WTC11 (cell line): ENCODE results near the gene DNAJC8. TPM values are rescaled to one million over a fixed set of nuclear protein-coding genes. Genes with fewer than 3 reads are reported as not detected.
A peak's percentile ranks its signal among the peaks of the same experiment; 100 is the strongest.

Experiments used
- ATAC-seq: fragments of 200-7000 bp; cut with Tn5 transposase; 2 replicates; pipeline ENCODE4 v1.10.0; 2021; ENCODE audit warnings: mild to moderate bottlenecking, moderate library complexity
- CTCF ChIA-PET: fragments of 300-600 bp; sonication (Branson Sonifier 250); formaldehyde crosslinking; loops from one replicate; lab custom pipeline; 2021; ENCODE audit warnings: antibody characterized with exemption; lab: Charles Lee
- POLR2A ChIA-PET: fragments of 350-600 bp; sonication (Branson Sonifier 250); formaldehyde crosslinking; loops from one replicate; lab custom pipeline; 2021; ENCODE audit warnings: antibody characterized with exemption; lab: Charles Lee
- DNase-seq: peaks from one replicate; pipeline ENCODE4 v3.0.0; 2021; ENCODE audit warnings: low spot score
- H3K27ac Mint-ChIP-seq: 2 replicates; pipeline ENCODE4 v1.8.0; 2021; ENCODE audit warnings: mixed read lengths
- H3K27me3 Mint-ChIP-seq: 2 replicates; pipeline ENCODE4 v1.8.0; 2021; ENCODE audit warnings: low read depth, mild to moderate bottlenecking, moderate library complexity, mixed read lengths
- H3K36me3 Mint-ChIP-seq: 2 replicates; pipeline ENCODE4 v1.8.0; 2021; ENCODE audit warnings: mixed read lengths
- H3K4me1 Mint-ChIP-seq: 2 replicates; pipeline ENCODE4 v1.8.0; 2022; ENCODE audit warnings: mixed read lengths
- H3K4me3 Mint-ChIP-seq: 2 replicates; pipeline ENCODE4 v1.8.0; 2021; ENCODE audit warnings: mild to moderate bottlenecking, moderate library complexity, mixed read lengths
- H3K9me3 Mint-ChIP-seq: 2 replicates; pipeline ENCODE4 v1.8.0; 2021; ENCODE audit warnings: mixed read lengths
- EMX1 ChIP-seq: fragments of 250-450 bp; sonication (Bioruptor Pico); IDR thresholded peaks from 2 replicates; pipeline ENCODE4 v1.8.0; 2021; ENCODE audit warnings: mild to moderate bottlenecking
- ESRRA ChIP-seq: sonication (generic); formaldehyde crosslinking; IDR thresholded peaks from 2 replicates; pipeline ENCODE4 v1.8.1; 2022; ENCODE audit warnings: mild to moderate bottlenecking, missing genetic modification reagents, borderline replicate concordance
- FOXK1 ChIP-seq: sonication (generic); formaldehyde crosslinking; IDR thresholded peaks from 2 replicates; pipeline ENCODE4 v1.8.0; 2022; ENCODE audit warnings: mild to moderate bottlenecking, moderate library complexity, missing genetic modification reagents
- GRHL2 ChIP-seq: fragments of 250-450 bp; sonication (Bioruptor Pico); IDR thresholded peaks from 2 replicates; pipeline ENCODE4 v1.8.0; 2022; ENCODE audit warnings: mild to moderate bottlenecking, moderate library complexity; ENCODE audit not compliant: insufficient replicate concordance, severe bottlenecking
- HMGA2 ChIP-seq: fragments of 250-450 bp; sonication (Bioruptor Pico); IDR thresholded peaks from 2 replicates; pipeline ENCODE4 v1.4.0; 2021; ENCODE audit warnings: mild to moderate bottlenecking, moderate library complexity
- IRF2 ChIP-seq: sonication (generic); formaldehyde crosslinking; IDR thresholded peaks from 2 replicates; pipeline ENCODE4 v1.8.0; 2022; ENCODE audit warnings: low read depth, missing genetic modification reagents, borderline replicate concordance
- JAZF1 ChIP-seq: fragments of 250-450 bp; sonication (Bioruptor Pico); IDR thresholded peaks from 2 replicates; pipeline ENCODE4 v1.9.0; 2021; ENCODE audit warnings: moderate library complexity, mild to moderate bottlenecking, inconsistent platforms
- NFYB ChIP-seq: sonication (generic); formaldehyde crosslinking; conservative IDR thresholded peaks from 2 replicates; pipeline ENCODE4 v1.8.0; 2022; ENCODE audit warnings: low read depth, missing genetic modification reagents
- TEAD1 ChIP-seq: sonication (generic); formaldehyde crosslinking; IDR thresholded peaks from 2 replicates; pipeline ENCODE4 v1.8.0; 2022; ENCODE audit warnings: mild to moderate bottlenecking, missing genetic modification reagents
- ZNF671 ChIP-seq: fragments of 250-450 bp; sonication (Bioruptor Pico); IDR thresholded peaks from 2 replicates; pipeline ENCODE4 v1.8.0; 2021; ENCODE audit warnings: mild to moderate bottlenecking
- total RNA-seq: library from RNA; stranded (reverse); gene quantifications from 3 replicates; pipeline ENCODE4 v1.2.3, GENCODE V29; 2021
- TF ChIP-seq, protein P1 (sequence below): sonication (generic); formaldehyde crosslinking; IDR thresholded peaks from 2 replicates; pipeline ENCODE4 v1.8.1; 2023; ENCODE audit warnings: mild to moderate bottlenecking, moderate library complexity, missing genetic modification reagents
- TF ChIP-seq, protein P2 (sequence below): sonication (generic); formaldehyde crosslinking; IDR thresholded peaks from 2 replicates; pipeline ENCODE4 v1.8.1; 2023; ENCODE audit warnings: mild to moderate bottlenecking, missing genetic modification reagents, moderate library complexity
- TF ChIP-seq, protein P3 (sequence below): fragments of 250-450 bp; sonication (Bioruptor Pico); IDR thresholded peaks from 2 replicates; pipeline ENCODE4 v1.8.0; 2021; ENCODE audit warnings: mild to moderate bottlenecking
- TF ChIP-seq, protein P4 (sequence below): sonication (generic); formaldehyde crosslinking; IDR thresholded peaks from 2 replicates; pipeline ENCODE4 v1.8.0; 2023; ENCODE audit warnings: mild to moderate bottlenecking, missing genetic modification reagents
- TF ChIP-seq, protein P5 (sequence below): sonication (generic); formaldehyde crosslinking; IDR thresholded peaks from 2 replicates; pipeline ENCODE4 v1.8.1; 2022; ENCODE audit warnings: low read depth, mild to moderate bottlenecking, moderate library complexity, missing genetic modification reagents, borderline replicate concordance
- TF ChIP-seq, protein P6 (sequence below): sonication (generic); formaldehyde crosslinking; IDR thresholded peaks from 2 replicates; pipeline ENCODE4 v1.8.0; 2022; ENCODE audit warnings: mild to moderate bottlenecking, missing genetic modification reagents
- TF ChIP-seq, protein P7 (sequence below): fragments of 250-450 bp; sonication (Bioruptor Pico); IDR thresholded peaks from 2 replicates; pipeline ENCODE4 v1.9.0; 2021; ENCODE audit warnings: mild to moderate bottlenecking, borderline replicate concordance

The DNAJC8 gene
- total RNA-seq, 1 experiment from 2014 or later = 112 TPM

DNA sequence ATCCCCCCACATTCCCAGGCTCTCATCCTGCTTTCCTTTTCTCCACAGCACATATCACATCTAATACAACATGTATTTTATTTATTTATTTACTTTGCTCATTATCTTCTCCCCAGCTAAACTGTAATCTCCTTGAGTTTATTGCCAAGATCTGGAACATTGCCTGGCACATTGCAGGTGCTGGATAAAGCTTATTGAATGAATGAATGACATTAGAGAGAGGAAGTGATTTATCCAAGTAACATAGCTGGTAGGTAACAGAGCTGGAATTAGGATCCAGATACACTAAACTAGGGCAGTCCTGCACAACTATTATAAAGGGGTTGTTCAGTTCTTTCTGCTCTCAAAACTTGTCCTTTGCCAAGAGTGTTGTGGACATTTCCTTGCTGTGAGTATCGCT is 47.8 kb downstream of the DNAJC8 start:
- no peaks in the 10 kb centered on the region; the same call in 1 of the 2 replicates for H3K4me1 Mint-ChIP-seq
- no peaks in the 10 kb centered on the region for H3K27me3 Mint-ChIP-seq
- TF ChIP-seq FOXK1 (CRISPR knock-in tag) = no peak
- no peak for TF ChIP-seq TEAD1 (CRISPR knock-in tag)
- TF ChIP-seq, protein P1, sequence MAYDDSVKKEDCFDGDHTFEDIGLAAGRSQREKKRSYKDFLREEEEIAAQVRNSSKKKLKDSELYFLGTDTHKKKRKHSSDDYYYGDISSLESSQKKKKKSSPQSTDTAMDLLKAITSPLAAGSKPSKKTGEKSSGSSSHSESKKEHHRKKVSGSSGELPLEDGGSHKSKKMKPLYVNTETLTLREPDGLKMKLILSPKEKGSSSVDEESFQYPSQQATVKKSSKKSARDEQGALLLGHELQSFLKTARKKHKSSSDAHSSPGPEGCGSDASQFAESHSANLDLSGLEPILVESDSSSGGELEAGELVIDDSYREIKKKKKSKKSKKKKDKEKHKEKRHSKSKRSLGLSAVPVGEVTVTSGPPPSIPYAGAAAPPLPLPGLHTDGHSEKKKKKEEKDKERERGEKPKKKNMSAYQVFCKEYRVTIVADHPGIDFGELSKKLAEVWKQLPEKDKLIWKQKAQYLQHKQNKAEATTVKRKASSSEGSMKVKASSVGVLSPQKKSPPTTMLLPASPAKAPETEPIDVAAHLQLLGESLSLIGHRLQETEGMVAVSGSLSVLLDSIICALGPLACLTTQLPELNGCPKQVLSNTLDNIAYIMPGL (CRISPR knock-in tag) = no peak
- TF ChIP-seq, protein P2, sequence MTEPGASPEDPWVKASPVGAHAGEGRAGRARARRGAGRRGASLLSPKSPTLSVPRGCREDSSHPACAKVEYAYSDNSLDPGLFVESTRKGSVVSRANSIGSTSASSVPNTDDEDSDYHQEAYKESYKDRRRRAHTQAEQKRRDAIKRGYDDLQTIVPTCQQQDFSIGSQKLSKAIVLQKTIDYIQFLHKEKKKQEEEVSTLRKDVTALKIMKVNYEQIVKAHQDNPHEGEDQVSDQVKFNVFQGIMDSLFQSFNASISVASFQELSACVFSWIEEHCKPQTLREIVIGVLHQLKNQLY (CRISPR knock-in tag) = no peak
- no peak for TF ChIP-seq GRHL2 (CRISPR knock-in tag)
- TF ChIP-seq, protein P3, sequence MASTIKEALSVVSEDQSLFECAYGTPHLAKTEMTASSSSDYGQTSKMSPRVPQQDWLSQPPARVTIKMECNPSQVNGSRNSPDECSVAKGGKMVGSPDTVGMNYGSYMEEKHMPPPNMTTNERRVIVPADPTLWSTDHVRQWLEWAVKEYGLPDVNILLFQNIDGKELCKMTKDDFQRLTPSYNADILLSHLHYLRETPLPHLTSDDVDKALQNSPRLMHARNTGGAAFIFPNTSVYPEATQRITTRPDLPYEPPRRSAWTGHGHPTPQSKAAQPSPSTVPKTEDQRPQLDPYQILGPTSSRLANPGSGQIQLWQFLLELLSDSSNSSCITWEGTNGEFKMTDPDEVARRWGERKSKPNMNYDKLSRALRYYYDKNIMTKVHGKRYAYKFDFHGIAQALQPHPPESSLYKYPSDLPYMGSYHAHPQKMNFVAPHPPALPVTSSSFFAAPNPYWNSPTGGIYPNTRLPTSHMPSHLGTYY (CRISPR knock-in tag) = no peak
- TF ChIP-seq, protein P4, sequence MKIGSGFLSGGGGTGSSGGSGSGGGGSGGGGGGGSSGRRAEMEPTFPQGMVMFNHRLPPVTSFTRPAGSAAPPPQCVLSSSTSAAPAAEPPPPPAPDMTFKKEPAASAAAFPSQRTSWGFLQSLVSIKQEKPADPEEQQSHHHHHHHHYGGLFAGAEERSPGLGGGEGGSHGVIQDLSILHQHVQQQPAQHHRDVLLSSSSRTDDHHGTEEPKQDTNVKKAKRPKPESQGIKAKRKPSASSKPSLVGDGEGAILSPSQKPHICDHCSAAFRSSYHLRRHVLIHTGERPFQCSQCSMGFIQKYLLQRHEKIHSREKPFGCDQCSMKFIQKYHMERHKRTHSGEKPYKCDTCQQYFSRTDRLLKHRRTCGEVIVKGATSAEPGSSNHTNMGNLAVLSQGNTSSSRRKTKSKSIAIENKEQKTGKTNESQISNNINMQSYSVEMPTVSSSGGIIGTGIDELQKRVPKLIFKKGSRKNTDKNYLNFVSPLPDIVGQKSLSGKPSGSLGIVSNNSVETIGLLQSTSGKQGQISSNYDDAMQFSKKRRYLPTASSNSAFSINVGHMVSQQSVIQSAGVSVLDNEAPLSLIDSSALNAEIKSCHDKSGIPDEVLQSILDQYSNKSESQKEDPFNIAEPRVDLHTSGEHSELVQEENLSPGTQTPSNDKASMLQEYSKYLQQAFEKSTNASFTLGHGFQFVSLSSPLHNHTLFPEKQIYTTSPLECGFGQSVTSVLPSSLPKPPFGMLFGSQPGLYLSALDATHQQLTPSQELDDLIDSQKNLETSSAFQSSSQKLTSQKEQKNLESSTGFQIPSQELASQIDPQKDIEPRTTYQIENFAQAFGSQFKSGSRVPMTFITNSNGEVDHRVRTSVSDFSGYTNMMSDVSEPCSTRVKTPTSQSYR (CRISPR knock-in tag) = no peak
- TF ChIP-seq, protein P5, sequence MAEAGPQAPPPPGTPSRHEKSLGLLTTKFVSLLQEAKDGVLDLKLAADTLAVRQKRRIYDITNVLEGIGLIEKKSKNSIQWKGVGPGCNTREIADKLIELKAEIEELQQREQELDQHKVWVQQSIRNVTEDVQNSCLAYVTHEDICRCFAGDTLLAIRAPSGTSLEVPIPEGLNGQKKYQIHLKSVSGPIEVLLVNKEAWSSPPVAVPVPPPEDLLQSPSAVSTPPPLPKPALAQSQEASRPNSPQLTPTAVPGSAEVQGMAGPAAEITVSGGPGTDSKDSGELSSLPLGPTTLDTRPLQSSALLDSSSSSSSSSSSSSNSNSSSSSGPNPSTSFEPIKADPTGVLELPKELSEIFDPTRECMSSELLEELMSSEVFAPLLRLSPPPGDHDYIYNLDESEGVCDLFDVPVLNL = no peak
- TF ChIP-seq ZNF671 (CRISPR knock-in tag) = no peak
- TF ChIP-seq NFYB (CRISPR knock-in tag) = no peak
- TF ChIP-seq, protein P6, sequence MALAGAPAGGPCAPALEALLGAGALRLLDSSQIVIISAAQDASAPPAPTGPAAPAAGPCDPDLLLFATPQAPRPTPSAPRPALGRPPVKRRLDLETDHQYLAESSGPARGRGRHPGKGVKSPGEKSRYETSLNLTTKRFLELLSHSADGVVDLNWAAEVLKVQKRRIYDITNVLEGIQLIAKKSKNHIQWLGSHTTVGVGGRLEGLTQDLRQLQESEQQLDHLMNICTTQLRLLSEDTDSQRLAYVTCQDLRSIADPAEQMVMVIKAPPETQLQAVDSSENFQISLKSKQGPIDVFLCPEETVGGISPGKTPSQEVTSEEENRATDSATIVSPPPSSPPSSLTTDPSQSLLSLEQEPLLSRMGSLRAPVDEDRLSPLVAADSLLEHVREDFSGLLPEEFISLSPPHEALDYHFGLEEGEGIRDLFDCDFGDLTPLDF (CRISPR knock-in tag) = no peak
- TF ChIP-seq JAZF1 (CRISPR knock-in tag) = no peak
- TF ChIP-seq ESRRA = no peak
- H3K36me3 Mint-ChIP-seq = no peaks in the 10 kb centered on the region
- H3K27ac Mint-ChIP-seq = no peak overlapping the region
- ChIA-PET CTCF (interaction anchor here (0.6 to 1.6 kb wide), 2 partner anchors 94 to 241 kb away, joined by 3 to 6 read pairs; no protein-coding TSS in a partner anchor), POLR2A (no interaction called here)
- no peaks in the 10 kb centered on the region for H3K9me3 Mint-ChIP-seq
- ATAC-seq = no peak
- no peak overlapping the region for H3K4me3 Mint-ChIP-seq
- no peak for DNase-seq

DNA sequence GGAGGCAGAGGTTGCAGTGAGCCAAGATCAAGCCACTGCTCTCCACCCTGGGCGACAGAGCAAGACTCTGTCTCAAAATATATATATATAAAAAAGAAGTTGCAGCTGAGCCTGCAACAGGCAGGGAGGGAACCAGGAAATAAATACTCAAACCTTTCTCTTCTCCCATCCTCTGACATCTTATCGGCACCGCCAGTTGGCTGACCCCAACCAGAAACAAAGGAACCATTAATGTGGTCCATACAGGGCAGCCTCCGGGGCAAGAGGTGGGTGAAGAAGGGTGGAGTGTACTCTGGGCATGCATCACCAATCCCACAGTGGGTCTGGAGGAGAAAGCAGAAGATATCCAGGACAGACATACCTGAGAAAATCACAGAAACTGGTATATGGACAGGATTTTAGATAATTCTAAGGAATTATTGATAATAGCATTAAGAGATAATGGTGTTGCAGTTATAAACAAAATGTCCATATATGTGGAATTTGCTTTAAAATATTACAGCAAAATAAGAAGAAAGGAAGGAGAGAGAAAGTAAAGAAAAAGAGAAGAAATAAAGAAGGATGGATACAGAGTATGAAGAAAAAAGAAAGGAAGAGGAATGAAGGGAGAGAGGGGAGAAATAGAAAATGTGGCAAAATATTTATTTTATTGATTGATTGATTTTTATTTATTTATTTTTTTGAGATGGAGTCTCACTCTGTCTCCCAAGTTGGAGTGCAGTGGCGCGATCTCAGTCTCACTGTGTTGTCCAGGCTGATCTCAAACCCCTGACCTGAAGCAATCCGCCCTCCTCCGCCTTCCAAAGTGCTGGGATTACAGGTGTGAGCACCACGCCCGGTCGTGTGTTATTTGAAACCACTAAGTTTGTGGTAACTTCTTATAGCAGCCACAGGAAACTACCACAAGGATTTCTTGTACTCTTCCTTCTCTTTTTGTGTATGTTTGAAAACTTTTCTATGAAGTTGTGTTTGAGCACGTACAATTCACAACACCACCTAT is 52.2 kb downstream of the DNAJC8 start:
- no peaks in the 10 kb centered on the region for H3K9me3 Mint-ChIP-seq
- ATAC-seq (no peak), DNase-seq (no peak)
- no peaks in the 10 kb centered on the region for H3K36me3 Mint-ChIP-seq
- H3K27me3 Mint-ChIP-seq = no peaks in the 10 kb centered on the region
- no peak overlapping the region for H3K4me3 Mint-ChIP-seq
- CTCF ChIA-PET = no interaction called here
- peaks cover 8% of the 10 kb centered on the region for H3K4me1 Mint-ChIP-seq
- H3K27ac Mint-ChIP-seq = peak overlapping the region; percentile 74; the same call in 1 of the 2 replicates
- POLR2A ChIA-PET = no interaction called here
- TF ChIP-seq IRF2 (CRISPR knock-in tag) (no peak), HMGA2 (CRISPR knock-in tag) (no peak), EMX1 (CRISPR knock-in tag) (no peak), TEAD1 (CRISPR knock-in tag) (no peak)
- TF ChIP-seq, protein P7, sequence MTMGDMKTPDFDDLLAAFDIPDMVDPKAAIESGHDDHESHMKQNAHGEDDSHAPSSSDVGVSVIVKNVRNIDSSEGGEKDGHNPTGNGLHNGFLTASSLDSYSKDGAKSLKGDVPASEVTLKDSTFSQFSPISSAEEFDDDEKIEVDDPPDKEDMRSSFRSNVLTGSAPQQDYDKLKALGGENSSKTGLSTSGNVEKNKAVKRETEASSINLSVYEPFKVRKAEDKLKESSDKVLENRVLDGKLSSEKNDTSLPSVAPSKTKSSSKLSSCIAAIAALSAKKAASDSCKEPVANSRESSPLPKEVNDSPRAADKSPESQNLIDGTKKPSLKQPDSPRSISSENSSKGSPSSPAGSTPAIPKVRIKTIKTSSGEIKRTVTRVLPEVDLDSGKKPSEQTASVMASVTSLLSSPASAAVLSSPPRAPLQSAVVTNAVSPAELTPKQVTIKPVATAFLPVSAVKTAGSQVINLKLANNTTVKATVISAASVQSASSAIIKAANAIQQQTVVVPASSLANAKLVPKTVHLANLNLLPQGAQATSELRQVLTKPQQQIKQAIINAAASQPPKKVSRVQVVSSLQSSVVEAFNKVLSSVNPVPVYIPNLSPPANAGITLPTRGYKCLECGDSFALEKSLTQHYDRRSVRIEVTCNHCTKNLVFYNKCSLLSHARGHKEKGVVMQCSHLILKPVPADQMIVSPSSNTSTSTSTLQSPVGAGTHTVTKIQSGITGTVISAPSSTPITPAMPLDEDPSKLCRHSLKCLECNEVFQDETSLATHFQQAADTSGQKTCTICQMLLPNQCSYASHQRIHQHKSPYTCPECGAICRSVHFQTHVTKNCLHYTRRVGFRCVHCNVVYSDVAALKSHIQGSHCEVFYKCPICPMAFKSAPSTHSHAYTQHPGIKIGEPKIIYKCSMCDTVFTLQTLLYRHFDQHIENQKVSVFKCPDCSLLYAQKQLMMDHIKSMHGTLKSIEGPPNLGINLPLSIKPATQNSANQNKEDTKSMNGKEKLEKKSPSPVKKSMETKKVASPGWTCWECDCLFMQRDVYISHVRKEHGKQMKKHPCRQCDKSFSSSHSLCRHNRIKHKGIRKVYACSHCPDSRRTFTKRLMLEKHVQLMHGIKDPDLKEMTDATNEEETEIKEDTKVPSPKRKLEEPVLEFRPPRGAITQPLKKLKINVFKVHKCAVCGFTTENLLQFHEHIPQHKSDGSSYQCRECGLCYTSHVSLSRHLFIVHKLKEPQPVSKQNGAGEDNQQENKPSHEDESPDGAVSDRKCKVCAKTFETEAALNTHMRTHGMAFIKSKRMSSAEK = no peak
